Activated naive CD8-positive, alpha-beta T cell treated with anti-CD3 and anti-CD28 coated beads, Interleukin-2, amount 50 U/mL, for 24 hours (primary cell): Measurements from ENCODE around the gene KMT5C.

Experiments used
- ATAC-seq: fragments of 150-1000 bp; cut with Tn5 transposase; one replicate; pipeline ENCODE4 v1.10.0; 2021
- DNase-seq: peaks from one replicate; pipeline ENCODE4 v3.0.0; 2021
- H3K27ac Mint-ChIP-seq: one replicate; pipeline ENCODE4 v1.8.0; 2021; ENCODE audit warnings: mild to moderate bottlenecking, mixed read lengths
- H3K27me3 Mint-ChIP-seq: one replicate; pipeline ENCODE4 v1.8.0; 2021; ENCODE audit warnings: mixed read lengths
- H3K36me3 Mint-ChIP-seq: one replicate; pipeline ENCODE4 v1.8.0; 2021; ENCODE audit warnings: low read depth, mixed read lengths
- H3K4me1 Mint-ChIP-seq: one replicate; pipeline ENCODE4 v1.8.0; 2021; ENCODE audit warnings: mixed read lengths
- H3K4me3 Mint-ChIP-seq: one replicate; pipeline ENCODE4 v1.8.0; 2021; ENCODE audit warnings: mild to moderate bottlenecking, moderate library complexity, mixed read lengths
- H3K9me3 Mint-ChIP-seq: one replicate; pipeline ENCODE4 v1.8.0; 2021; ENCODE audit warnings: mixed read lengths

KMT5C gene

DNA sequence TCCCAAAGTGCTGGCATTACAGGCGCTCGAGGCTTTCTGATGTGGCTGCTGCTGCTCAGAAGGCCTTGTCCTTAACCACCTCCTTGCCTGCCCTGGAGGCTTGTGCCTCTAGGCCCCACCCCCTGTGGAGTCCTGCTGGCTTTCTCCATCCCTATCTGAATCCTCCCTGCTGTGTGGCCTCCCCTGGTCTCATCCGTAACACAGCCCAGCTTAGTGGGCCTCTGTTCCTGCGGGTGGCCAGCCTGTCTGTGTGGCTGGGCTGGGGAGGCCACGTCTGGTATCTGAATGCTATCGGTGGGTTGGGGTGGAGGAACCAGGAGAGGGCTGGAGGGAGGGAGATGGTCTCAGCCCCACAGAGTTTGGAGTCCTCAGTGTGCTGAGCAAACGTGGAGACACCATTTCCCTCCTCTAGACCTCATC is 50.8 kb downstream of the KMT5C start:
- Mint-ChIP-seq H3K27me3 (peaks cover 2% of the 10 kb centered on the region), H3K4me1 (peaks cover 39% of the 10 kb centered on the region), H3K4me3 (peak overlapping the region; percentile 37), H3K36me3 (peaks cover 48% of the 10 kb centered on the region), H3K27ac (peak overlapping the region; percentile 52), H3K9me3 (no peaks in the 10 kb centered on the region)
- no peak for DNase-seq
- no peak for ATAC-seq

- Mint-ChIP-seq H3K36me3 (peaks cover 41% of the 10 kb centered on the region), H3K27ac (peak overlapping the region; percentile 2), H3K27me3 (no peaks in the 10 kb centered on the region), H3K9me3 (no peaks in the 10 kb centered on the region), H3K4me1 (peaks cover 37% of the 10 kb centered on the region), H3K4me3 (no peak overlapping the region)
- no peak for DNase-seq
- peak; percentile 12 for ATAC-seq
Measured at GRCh38 chr19:55391191-55391670, 51.6 kb downstream of the KMT5C start.

- ATAC-seq (no peak), DNase-seq (no peak)
- H3K36me3 Mint-ChIP-seq, result peaks cover 34% of the 10 kb centered on the region
- H3K27ac Mint-ChIP-seq, result peak overlapping the region; percentile 2
- peaks cover 31% of the 10 kb centered on the region for H3K4me1 Mint-ChIP-seq
- H3K9me3 Mint-ChIP-seq, result no peaks in the 10 kb centered on the region
- H3K4me3 Mint-ChIP-seq, result no peak overlapping the region
- H3K27me3 Mint-ChIP-seq, result no peaks in the 10 kb centered on the region
Measured at GRCh38 chr19:55391702-55392615, 52.3 kb downstream of the KMT5C start.

GRCh38 chr19:55392820-55393761 is 53.4 kb downstream of the KMT5C start:
- Mint-ChIP-seq H3K36me3 (peaks cover 23% of the 10 kb centered on the region), H3K4me3 (no peak overlapping the region), H3K9me3 (no peaks in the 10 kb centered on the region), H3K4me1 (peaks cover 22% of the 10 kb centered on the region), H3K27me3 (no peaks in the 10 kb centered on the region), H3K27ac (no peak overlapping the region)
- ATAC-seq (no peak), DNase-seq (no peak)
